ENCODE data around the gene SV2A.
A peak's percentile ranks its signal among the peaks of the same experiment; 100 is the strongest.

The SV2A gene

DNA sequence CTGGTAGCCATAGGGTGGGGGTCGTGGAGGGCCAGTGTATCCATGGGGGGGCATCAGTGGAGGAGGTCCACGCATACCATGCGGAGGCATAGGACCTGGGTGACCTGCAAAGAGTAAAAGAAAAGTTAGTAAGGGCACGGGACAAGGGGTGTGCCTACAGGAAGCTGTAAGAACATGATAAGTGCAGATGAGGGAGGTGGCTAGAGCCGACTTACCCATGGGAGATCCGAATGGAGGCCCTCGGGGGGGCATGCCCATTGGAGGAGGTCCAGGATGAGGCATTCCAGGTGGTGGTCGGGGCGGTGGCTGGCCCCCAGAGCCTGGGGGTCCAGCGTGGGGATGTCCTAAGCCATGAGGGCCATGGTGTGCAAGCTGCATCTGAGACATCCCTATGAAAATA is 6.0 kb upstream of the SV2A start:
- H3K4me1 ChIP-seq (ENCODE audit: insufficient read depth, poor library complexity, severe bottlenecking), result peaks cover 13% of the 10 kb centered on the region
- H3K36me3 ChIP-seq (ENCODE audit: low read depth), result peaks cover 52% of the 10 kb centered on the region
- DNase-seq (ENCODE audit: low spot score) (no peak), ATAC-seq (ENCODE audit: low read depth) (no peak)
- H3K27me3 ChIP-seq (ENCODE audit: insufficient read depth, poor library complexity, severe bottlenecking), result no peaks in the 10 kb centered on the region
- TF ChIP-seq, protein P1, sequence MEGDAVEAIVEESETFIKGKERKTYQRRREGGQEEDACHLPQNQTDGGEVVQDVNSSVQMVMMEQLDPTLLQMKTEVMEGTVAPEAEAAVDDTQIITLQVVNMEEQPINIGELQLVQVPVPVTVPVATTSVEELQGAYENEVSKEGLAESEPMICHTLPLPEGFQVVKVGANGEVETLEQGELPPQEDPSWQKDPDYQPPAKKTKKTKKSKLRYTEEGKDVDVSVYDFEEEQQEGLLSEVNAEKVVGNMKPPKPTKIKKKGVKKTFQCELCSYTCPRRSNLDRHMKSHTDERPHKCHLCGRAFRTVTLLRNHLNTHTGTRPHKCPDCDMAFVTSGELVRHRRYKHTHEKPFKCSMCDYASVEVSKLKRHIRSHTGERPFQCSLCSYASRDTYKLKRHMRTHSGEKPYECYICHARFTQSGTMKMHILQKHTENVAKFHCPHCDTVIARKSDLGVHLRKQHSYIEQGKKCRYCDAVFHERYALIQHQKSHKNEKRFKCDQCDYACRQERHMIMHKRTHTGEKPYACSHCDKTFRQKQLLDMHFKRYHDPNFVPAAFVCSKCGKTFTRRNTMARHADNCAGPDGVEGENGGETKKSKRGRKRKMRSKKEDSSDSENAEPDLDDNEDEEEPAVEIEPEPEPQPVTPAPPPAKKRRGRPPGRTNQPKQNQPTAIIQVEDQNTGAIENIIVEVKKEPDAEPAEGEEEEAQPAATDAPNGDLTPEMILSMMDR (IDR thresholded peaks at IDR 0.05; ENCODE audit: poor library complexity, severe bottlenecking), result no peak
- H3K4me3 ChIP-seq (ENCODE audit: severe bottlenecking), result no peak overlapping the region
- no peak overlapping the region for H3K27ac ChIP-seq (ENCODE audit: poor library complexity, severe bottlenecking)
- H3K9me3 ChIP-seq (ENCODE audit: severe bottlenecking), result no peaks in the 10 kb centered on the region

DNA sequence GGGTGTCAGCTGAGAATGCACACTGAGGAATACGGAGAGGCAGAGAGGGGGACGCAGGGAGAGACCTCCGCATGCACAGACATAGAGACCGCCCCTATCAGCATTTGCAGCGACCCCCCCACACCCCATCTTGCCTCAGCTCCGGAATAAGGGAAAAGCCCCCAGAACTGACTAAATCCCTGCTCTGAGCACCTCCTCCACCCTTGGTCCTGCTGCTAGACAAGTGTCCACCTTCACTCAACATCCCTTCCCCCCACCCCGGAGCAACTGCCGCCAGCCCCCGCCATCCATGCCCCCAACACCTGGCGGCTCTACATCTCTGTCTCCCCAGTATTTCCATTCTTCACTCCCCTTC is 769 bp downstream of the SV2A start:
- TF ChIP-seq, protein P1 (IDR thresholded peaks at IDR 0.05; ENCODE audit: poor library complexity, severe bottlenecking), result no peak
- H3K27ac ChIP-seq (ENCODE audit: poor library complexity, severe bottlenecking), result no peak overlapping the region
- no peaks in the 10 kb centered on the region for H3K27me3 ChIP-seq (ENCODE audit: insufficient read depth, poor library complexity, severe bottlenecking)
- no peaks in the 10 kb centered on the region for H3K9me3 ChIP-seq (ENCODE audit: severe bottlenecking)
- peak overlapping the region; percentile 46 for H3K4me3 ChIP-seq (ENCODE audit: severe bottlenecking)
- DNase-seq (ENCODE audit: low spot score) (no peak), ATAC-seq (ENCODE audit: low read depth) (no peak)
- H3K4me1 ChIP-seq (ENCODE audit: insufficient read depth, poor library complexity, severe bottlenecking), result no peaks in the 10 kb centered on the region
- H3K36me3 ChIP-seq (ENCODE audit: low read depth), result no peaks in the 10 kb centered on the region

GRCh38 chr1:149916193-149916897 is 1.3 kb downstream of the SV2A start:
- ATAC-seq (ENCODE audit: low read depth) (no peak), DNase-seq (ENCODE audit: low spot score) (no peak)
- Histone ChIP-seq H3K36me3 (ENCODE audit: low read depth) (no peaks in the 10 kb centered on the region), H3K4me1 (ENCODE audit: insufficient read depth, poor library complexity, severe bottlenecking) (no peaks in the 10 kb centered on the region), H3K9me3 (ENCODE audit: severe bottlenecking) (no peaks in the 10 kb centered on the region), H3K27me3 (ENCODE audit: insufficient read depth, poor library complexity, severe bottlenecking) (no peaks in the 10 kb centered on the region), H3K27ac (ENCODE audit: poor library complexity, severe bottlenecking) (no peak overlapping the region), H3K4me3 (ENCODE audit: severe bottlenecking) (no peak overlapping the region)
- TF ChIP-seq, protein P1 (IDR thresholded peaks at IDR 0.05; ENCODE audit: poor library complexity, severe bottlenecking), result no peak

DNA sequence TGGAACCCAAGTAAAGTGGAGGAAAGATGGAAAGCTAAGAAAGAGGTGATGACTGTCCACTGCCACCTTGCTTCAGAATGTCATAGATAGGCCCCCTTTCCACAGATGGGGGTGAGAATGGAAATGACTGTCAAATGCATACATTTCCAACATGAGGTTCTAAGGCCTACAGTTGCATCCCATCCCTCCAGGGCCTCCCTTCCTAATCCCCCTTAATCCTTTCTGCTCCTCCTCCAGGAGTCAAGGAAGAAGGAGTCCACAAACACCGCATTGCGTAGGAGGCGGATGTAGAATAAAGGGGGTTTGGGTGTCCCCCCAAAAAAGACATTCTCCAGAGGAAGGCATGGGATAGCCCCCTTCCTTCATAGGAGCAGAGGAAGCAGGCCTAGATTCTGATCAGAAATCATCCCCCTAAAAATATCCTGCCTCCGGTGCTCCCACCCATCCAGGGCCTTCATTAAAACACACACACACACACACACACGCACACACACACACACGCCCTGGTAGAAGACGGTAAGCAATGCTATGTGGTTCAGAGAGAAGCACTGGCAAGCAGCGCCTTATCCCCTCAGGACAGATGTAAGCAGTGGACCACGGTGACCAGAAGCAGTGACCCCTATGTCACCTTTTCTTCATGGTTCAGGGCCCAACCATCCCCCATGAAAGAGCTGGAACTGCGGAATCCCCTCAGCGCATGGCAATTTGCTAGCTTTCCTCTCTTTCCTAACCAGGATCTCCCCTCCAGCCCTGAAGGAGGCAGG is 2.0 kb downstream of the SV2A start:
- TF ChIP-seq, protein P1 (IDR thresholded peaks at IDR 0.05; ENCODE audit: poor library complexity, severe bottlenecking), result no peak
- Histone ChIP-seq H3K36me3 (ENCODE audit: low read depth) (no peaks in the 10 kb centered on the region), H3K27me3 (ENCODE audit: insufficient read depth, poor library complexity, severe bottlenecking) (no peaks in the 10 kb centered on the region), H3K9me3 (ENCODE audit: severe bottlenecking) (no peaks in the 10 kb centered on the region), H3K4me1 (ENCODE audit: insufficient read depth, poor library complexity, severe bottlenecking) (no peaks in the 10 kb centered on the region), H3K27ac (ENCODE audit: poor library complexity, severe bottlenecking) (no peak overlapping the region), H3K4me3 (ENCODE audit: severe bottlenecking) (no peak overlapping the region)
- ATAC-seq (ENCODE audit: low read depth), result no peak
- no peak for DNase-seq (ENCODE audit: low spot score)

- TF ChIP-seq, protein P1 (IDR thresholded peaks at IDR 0.05; ENCODE audit: poor library complexity, severe bottlenecking), result no peak
- Histone ChIP-seq H3K36me3 (ENCODE audit: low read depth) (no peaks in the 10 kb centered on the region), H3K27ac (ENCODE audit: poor library complexity, severe bottlenecking) (no peak overlapping the region), H3K4me1 (ENCODE audit: insufficient read depth, poor library complexity, severe bottlenecking) (no peaks in the 10 kb centered on the region), H3K9me3 (ENCODE audit: severe bottlenecking) (no peaks in the 10 kb centered on the region), H3K4me3 (ENCODE audit: severe bottlenecking) (no peak overlapping the region), H3K27me3 (ENCODE audit: insufficient read depth, poor library complexity, severe bottlenecking) (no peaks in the 10 kb centered on the region)
- ATAC-seq (ENCODE audit: low read depth) (no peak), DNase-seq (ENCODE audit: low spot score) (no peak)
Observed at GRCh38 chr1:149914545-149914944, 3.1 kb downstream of the SV2A start.

Data from RWPE2 (cell line).